HEK293 (cell line): ENCODE data around the gene HTR1D.
"Not testable (repeated sequence)": the region's sequence is repeated elsewhere in the genome, so short reads cannot be mapped to it uniquely, and the experiment has no call there.

Source experiments
- CTCF ChIA-PET: fragments of 350-600 bp; formaldehyde crosslinking; extraction: SDS; loops from one replicate; lab custom pipeline; 2021; ENCODE audit warnings: antibody characterized with exemption; lab: Yijun Ruan, JAX
- POLR2A ChIA-PET: fragments of 300-600 bp; formaldehyde crosslinking; extraction: SDS; loops from one replicate; lab custom pipeline; 2020; ENCODE audit warnings: antibody characterized with exemption, inconsistent platforms; lab: Yijun Ruan, JAX
- H3K27ac ChIP-seq: fragments of 200-500 bp; sonication (Bioruptor generic); 2 replicates; pipeline ENCODE4 v1.5.1; 2014; ENCODE audit warnings: low read depth, low read length, control low read depth, inconsistent platforms; ENCODE audit errors: extremely low read depth
- H3K36me3 ChIP-seq, 2 experiments: fragments of 200-500 bp in 1 of 2; sonication (Bioruptor generic) in 1 of 2; 1 replicate in 1 of 2; 2 replicates in 1 of 2; pipeline ENCODE4 v1.5.1; 2014 to 2017; ENCODE audit warnings: inconsistent platforms in 2 of 2, low read length in 2 of 2; ENCODE audit not compliant: control insufficient read depth in 2 of 2, insufficient read depth in 1 of 2
- H3K4me1 ChIP-seq: fragments of 200-500 bp; sonication (Bioruptor generic); 2 replicates; pipeline ENCODE4 v1.5.1; 2014; ENCODE audit warnings: mild to moderate bottlenecking, low read length, inconsistent platforms; ENCODE audit not compliant: control insufficient read depth, insufficient read depth
- H3K4me3 ChIP-seq: 2 replicates; pipeline ENCODE4 v1.5.1; 2011; ENCODE audit warnings: low read depth, mild to moderate bottlenecking, control low read depth, low read length, moderate library complexity
- H3K9me3 ChIP-seq: fragments of 200-500 bp; sonication (Bioruptor generic); 2 replicates; pipeline ENCODE4 v1.5.1; 2014; ENCODE audit warnings: low read depth, low read length, inconsistent platforms; ENCODE audit not compliant: control insufficient read depth, insufficient read depth
- KLF8 ChIP-seq: fragments of 450-650 bp; formaldehyde crosslinking; IDR thresholded peaks from 2 replicates; pipeline ENCODE4 v1.5.1; 2016; ENCODE audit warnings: missing biosample characterization, missing genetic modification characterization
- PRDM1 ChIP-seq: fragments of 450-650 bp; formaldehyde crosslinking; IDR thresholded peaks from 2 replicates; pipeline ENCODE4; 2016; ENCODE audit warnings: missing biosample characterization, missing genetic modification characterization
- SP3 ChIP-seq: fragments of 450-650 bp; formaldehyde crosslinking; IDR thresholded peaks from 2 replicates; pipeline ENCODE4 v1.5.1; 2016; ENCODE audit warnings: missing biosample characterization, missing genetic modification characterization
- ZBTB49 ChIP-seq: fragments of 450-650 bp; formaldehyde crosslinking; IDR thresholded peaks from 2 replicates; pipeline ENCODE4 v1.5.1; 2016; ENCODE audit warnings: missing biosample characterization, missing genetic modification characterization, low read depth
- ZNF140 ChIP-seq: fragments of 450-650 bp; formaldehyde crosslinking; IDR thresholded peaks from 2 replicates; pipeline ENCODE4 v1.5.1; 2016; ENCODE audit warnings: missing biosample characterization, missing genetic modification characterization
- ZNF146 ChIP-seq: fragments of 450-650 bp; formaldehyde crosslinking; IDR thresholded peaks from 2 replicates; pipeline ENCODE4 v1.5.1; 2016; ENCODE audit warnings: missing biosample characterization, missing genetic modification characterization
- ZNF221 ChIP-seq: fragments of 450-650 bp; formaldehyde crosslinking; IDR thresholded peaks from 2 replicates; pipeline ENCODE4 v1.5.1; 2017; ENCODE audit warnings: missing biosample characterization, missing genetic modification characterization, borderline replicate concordance
- ZNF394 ChIP-seq: fragments of 450-650 bp; formaldehyde crosslinking; IDR thresholded peaks from 2 replicates; pipeline ENCODE4 v1.5.1; 2016; ENCODE audit warnings: missing biosample characterization, missing genetic modification characterization, mild to moderate bottlenecking, moderate library complexity, borderline replicate concordance
- ZNF426 ChIP-seq: fragments of 450-650 bp; formaldehyde crosslinking; IDR thresholded peaks from 2 replicates; pipeline ENCODE4 v1.5.1; 2017; ENCODE audit warnings: missing biosample characterization, missing genetic modification characterization, mild to moderate bottlenecking, inconsistent platforms, moderate library complexity
- ZNF621 ChIP-seq: fragments of 450-650 bp; formaldehyde crosslinking; IDR thresholded peaks from 2 replicates; pipeline ENCODE4 v1.5.1; 2017; ENCODE audit warnings: missing biosample characterization, missing genetic modification characterization
- ZNF626 ChIP-seq: fragments of 450-650 bp; sonication (Bioruptor Pico); formaldehyde crosslinking; IDR thresholded peaks from 2 replicates; pipeline ENCODE4 v1.5.1; 2018; ENCODE audit warnings: missing biosample characterization, missing genetic modification characterization, inconsistent platforms
- ZNF654 ChIP-seq: fragments of 450-650 bp; formaldehyde crosslinking; IDR thresholded peaks from 2 replicates; pipeline ENCODE4 v1.5.1; 2016; ENCODE audit warnings: low read depth, missing biosample characterization, missing genetic modification characterization
- ZNF660 ChIP-seq: fragments of 450-650 bp; IDR thresholded peaks from 2 replicates; pipeline ENCODE4 v1.5.1; 2018; ENCODE audit warnings: missing biosample characterization, mild to moderate bottlenecking, missing genetic modification characterization
- ZNF692 ChIP-seq: fragments of 450-650 bp; formaldehyde crosslinking; IDR thresholded peaks from 2 replicates; pipeline ENCODE4 v1.5.1; 2016; ENCODE audit warnings: missing biosample characterization, missing genetic modification characterization
- ZNF785 ChIP-seq: fragments of 450-650 bp; formaldehyde crosslinking; IDR thresholded peaks from 2 replicates; pipeline ENCODE4 v1.5.1; 2016; ENCODE audit warnings: missing biosample characterization, missing genetic modification characterization
- ZNF837 ChIP-seq: fragments of 450-650 bp; formaldehyde crosslinking; IDR thresholded peaks from 2 replicates; pipeline ENCODE4 v1.5.1; 2016; ENCODE audit warnings: missing biosample characterization, missing genetic modification characterization
- TF ChIP-seq, protein P1 (sequence below): fragments of 450-650 bp; formaldehyde crosslinking; IDR thresholded peaks from 2 replicates; pipeline ENCODE4 v1.5.0; 2017; ENCODE audit warnings: missing biosample characterization, missing genetic modification characterization, borderline replicate concordance

The HTR1D gene

DNA sequence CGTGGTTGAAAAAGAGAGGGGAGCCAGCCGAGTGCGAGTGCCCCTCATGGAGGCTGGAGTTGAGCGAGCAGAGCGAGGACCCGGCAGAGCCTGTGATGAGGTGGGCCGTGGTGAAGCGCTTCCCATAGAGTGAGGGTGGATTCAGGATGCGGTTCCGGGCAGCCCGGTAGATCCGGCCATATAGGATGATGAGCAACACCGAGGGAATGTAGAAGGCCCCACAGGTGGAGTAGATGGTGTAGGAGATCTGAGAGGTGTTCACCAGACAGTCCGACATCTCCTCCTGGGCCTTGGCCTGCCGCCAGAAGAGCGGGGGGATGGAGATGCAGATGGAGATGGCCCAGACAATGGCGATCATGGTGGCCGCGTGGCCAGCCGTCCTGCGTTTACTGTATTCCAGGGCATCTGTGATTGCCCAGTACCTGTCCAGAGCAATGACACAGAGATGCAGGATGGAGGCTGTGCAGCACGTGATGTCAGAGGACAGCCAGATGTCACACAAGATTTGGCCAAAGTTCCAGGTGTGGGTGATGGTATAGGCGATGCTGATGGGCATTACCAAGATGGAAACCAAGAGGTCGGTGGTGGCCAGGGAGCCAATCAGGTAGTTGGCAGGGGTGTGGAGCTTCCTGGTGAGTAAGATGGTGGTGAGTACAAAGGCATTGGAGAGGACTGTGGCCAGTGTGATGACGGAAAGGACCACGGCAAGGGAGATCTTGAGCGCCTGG, 23.7 kb downstream of the HTR1D start (continued):
- TF ChIP-seq ZBTB49 (tag by site-specific recombination) (no peak), ZNF146 (tag by site-specific recombination) (no peak), ZNF426 (tag by site-specific recombination) (no peak), ZNF626 (tag by site-specific recombination) (no peak), KLF8 (tag by site-specific recombination) (no peak)

DNA sequence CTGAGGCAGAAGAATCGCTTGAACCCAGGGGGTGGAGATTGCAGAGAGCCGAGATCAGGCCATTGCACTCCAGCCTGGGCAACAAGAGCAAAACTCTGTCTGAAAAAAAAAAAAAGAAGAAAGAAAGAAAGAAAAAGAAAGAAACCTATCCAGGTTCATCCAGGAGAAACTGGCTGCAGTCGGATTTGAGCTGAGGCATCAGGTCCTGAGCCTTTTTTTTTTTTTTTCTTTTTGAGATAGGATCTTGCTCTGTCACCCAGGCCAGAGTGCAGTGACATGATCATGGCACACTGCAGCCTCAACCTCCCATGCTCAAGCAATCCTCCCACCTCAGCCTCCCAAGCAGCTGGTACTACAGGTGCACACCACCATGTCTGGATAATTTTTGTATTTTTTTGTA, 26.1 kb downstream of the HTR1D start:
- Histone ChIP-seq H3K36me3 (no peaks in the 10 kb centered on the region), H3K4me1 (no peaks in the 10 kb centered on the region), H3K27ac (no peak overlapping the region), H3K9me3 (no peaks in the 10 kb centered on the region), H3K4me3 (no peak overlapping the region)
- ChIA-PET CTCF (interaction anchor here (1.3 kb wide), 1 partner anchor 20 kb away, joined by 3 read pairs; no protein-coding TSS in a partner anchor), POLR2A (interaction anchor here (0.6 kb wide), 1 partner anchor 853 kb away, joined by 3 read pairs; no protein-coding TSS in a partner anchor)
- TF ChIP-seq, protein P1, sequence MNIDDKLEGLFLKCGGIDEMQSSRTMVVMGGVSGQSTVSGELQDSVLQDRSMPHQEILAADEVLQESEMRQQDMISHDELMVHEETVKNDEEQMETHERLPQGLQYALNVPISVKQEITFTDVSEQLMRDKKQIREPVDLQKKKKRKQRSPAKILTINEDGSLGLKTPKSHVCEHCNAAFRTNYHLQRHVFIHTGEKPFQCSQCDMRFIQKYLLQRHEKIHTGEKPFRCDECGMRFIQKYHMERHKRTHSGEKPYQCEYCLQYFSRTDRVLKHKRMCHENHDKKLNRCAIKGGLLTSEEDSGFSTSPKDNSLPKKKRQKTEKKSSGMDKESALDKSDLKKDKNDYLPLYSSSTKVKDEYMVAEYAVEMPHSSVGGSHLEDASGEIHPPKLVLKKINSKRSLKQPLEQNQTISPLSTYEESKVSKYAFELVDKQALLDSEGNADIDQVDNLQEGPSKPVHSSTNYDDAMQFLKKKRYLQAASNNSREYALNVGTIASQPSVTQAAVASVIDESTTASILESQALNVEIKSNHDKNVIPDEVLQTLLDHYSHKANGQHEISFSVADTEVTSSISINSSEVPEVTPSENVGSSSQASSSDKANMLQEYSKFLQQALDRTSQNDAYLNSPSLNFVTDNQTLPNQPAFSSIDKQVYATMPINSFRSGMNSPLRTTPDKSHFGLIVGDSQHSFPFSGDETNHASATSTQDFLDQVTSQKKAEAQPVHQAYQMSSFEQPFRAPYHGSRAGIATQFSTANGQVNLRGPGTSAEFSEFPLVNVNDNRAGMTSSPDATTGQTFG (tag by site-specific recombination), result no peak
- TF ChIP-seq ZNF660 (no peak), ZNF394 (tag by site-specific recombination) (no peak), ZNF621 (tag by site-specific recombination) (no peak), ZNF837 (tag by site-specific recombination) (no peak), ZNF654 (tag by site-specific recombination) (no peak), ZNF785 (tag by site-specific recombination) (no peak), PRDM1 (tag by site-specific recombination) (no peak), ZNF692 (tag by site-specific recombination) (no peak), SP3 (tag by site-specific recombination) (no peak), ZNF140 (tag by site-specific recombination) (no peak), ZNF221 (tag by site-specific recombination) (no peak)

DNA sequence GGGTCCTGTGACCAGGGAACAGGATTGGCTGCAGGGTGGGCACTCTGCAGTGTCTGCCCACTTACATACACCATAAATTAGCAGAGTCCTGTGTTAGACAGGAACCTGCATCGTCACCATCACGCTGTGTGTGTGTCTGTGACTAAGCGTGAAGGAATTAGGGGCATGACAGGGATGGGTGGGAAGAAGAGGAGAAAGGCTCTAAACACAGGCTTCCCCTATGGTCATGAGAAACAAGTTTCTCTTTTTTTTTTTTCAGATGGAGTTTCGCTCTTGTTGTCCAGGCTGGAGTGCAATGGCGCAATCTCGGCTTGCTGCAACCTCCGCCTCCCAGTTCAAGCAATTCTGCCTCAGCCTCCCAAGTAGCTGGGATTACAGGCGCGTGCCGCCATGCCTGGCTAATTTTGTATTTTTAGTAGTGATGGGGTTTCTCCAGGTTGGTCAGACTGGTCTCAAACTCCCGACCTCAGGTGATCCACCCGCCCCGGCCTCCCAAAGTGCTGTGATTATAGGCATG, 28.3 kb downstream of the HTR1D start:
- H3K4me1 ChIP-seq, H3K9me3 ChIP-seq, POLR2A ChIA-PET, H3K27ac ChIP-seq, H3K36me3 ChIP-seq, H3K4me3 ChIP-seq: not testable (repeated sequence)
- CTCF ChIA-PET, result interaction anchor here (0.7 to 11.1 kb wide), 2 partner anchors 87 to 91 kb away, joined by 3 to 333 read pairs; no protein-coding TSS in a partner anchor
